Chondrocyte (in vitro differentiated cells): ENCODE results near the gene OR5H14. TPM values are rescaled to one million over a fixed set of nuclear protein-coding genes. Genes with fewer than 3 reads are reported as not detected.
"Not testable (repeated sequence)": the region's sequence is repeated elsewhere in the genome, so short reads cannot be mapped to it uniquely, and the experiment has no call there.

ENCODE experiments used
- DNase-seq: peaks from one replicate; pipeline ENCODE4 v3.0.0; 2021; ENCODE audit warnings: mixed read lengths, low spot score
- H3K27ac Mint-ChIP-seq: one replicate; pipeline ENCODE4 v1.8.0; 2021; ENCODE audit warnings: mild to moderate bottlenecking, moderate library complexity, mixed read lengths; ENCODE audit not compliant: unreplicated experiment
- H3K27me3 Mint-ChIP-seq: 2 replicates; pipeline ENCODE4 v1.8.0; 2021; ENCODE audit warnings: low read depth, mixed read lengths
- H3K36me3 Mint-ChIP-seq: 2 replicates; pipeline ENCODE4 v1.8.0; 2021; ENCODE audit warnings: low read depth, mixed read lengths
- H3K4me1 Mint-ChIP-seq: 2 replicates; pipeline ENCODE4 v1.8.0; 2021; ENCODE audit warnings: low read depth, mild to moderate bottlenecking, mixed read lengths
- H3K4me3 Mint-ChIP-seq: one replicate; pipeline ENCODE4 v1.8.0; 2021; ENCODE audit warnings: mild to moderate bottlenecking, moderate library complexity, mixed read lengths; ENCODE audit not compliant: unreplicated experiment
- H3K9me3 Mint-ChIP-seq: 2 replicates; pipeline ENCODE4 v1.8.0; 2021; ENCODE audit warnings: low read depth, mixed read lengths
- total RNA-seq: library from RNA; stranded (reverse); gene quantifications from 3 replicates; pipeline ENCODE4 v1.2.1, GENCODE V29; 2021
- TF ChIP-seq, protein P1 (sequence below): fragments of 200-600 bp; sonication (generic); IDR thresholded peaks from 2 replicates; pipeline ENCODE4 v1.5.0; 2021; ENCODE audit warnings: antibody characterized with exemption, mild to moderate bottlenecking, moderate library complexity

The OR5H14 gene
- total RNA-seq, 1 donor from 2014 or later, result not detected

- H3K4me1 Mint-ChIP-seq, result no peaks in the 10 kb centered on the region
- H3K4me3 Mint-ChIP-seq, result no peak overlapping the region
- TF ChIP-seq, protein P1, sequence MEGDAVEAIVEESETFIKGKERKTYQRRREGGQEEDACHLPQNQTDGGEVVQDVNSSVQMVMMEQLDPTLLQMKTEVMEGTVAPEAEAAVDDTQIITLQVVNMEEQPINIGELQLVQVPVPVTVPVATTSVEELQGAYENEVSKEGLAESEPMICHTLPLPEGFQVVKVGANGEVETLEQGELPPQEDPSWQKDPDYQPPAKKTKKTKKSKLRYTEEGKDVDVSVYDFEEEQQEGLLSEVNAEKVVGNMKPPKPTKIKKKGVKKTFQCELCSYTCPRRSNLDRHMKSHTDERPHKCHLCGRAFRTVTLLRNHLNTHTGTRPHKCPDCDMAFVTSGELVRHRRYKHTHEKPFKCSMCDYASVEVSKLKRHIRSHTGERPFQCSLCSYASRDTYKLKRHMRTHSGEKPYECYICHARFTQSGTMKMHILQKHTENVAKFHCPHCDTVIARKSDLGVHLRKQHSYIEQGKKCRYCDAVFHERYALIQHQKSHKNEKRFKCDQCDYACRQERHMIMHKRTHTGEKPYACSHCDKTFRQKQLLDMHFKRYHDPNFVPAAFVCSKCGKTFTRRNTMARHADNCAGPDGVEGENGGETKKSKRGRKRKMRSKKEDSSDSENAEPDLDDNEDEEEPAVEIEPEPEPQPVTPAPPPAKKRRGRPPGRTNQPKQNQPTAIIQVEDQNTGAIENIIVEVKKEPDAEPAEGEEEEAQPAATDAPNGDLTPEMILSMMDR, result no peak
- H3K27ac Mint-ChIP-seq, result no peak overlapping the region
- no peaks in the 10 kb centered on the region for H3K36me3 Mint-ChIP-seq
- no peak for DNase-seq
- H3K9me3 Mint-ChIP-seq, result peaks cover 6% of the 10 kb centered on the region
- H3K27me3 Mint-ChIP-seq, result peaks cover 12% of the 10 kb centered on the region
Observed at GRCh38 chr3:98114264-98114663, 33.0 kb upstream of the OR5H14 start.

GRCh38 chr3:98115717-98116116 lies 31.6 kb upstream of the OR5H14 start:
- peaks cover 6% of the 10 kb centered on the region for H3K9me3 Mint-ChIP-seq
- no peak overlapping the region for H3K4me3 Mint-ChIP-seq
- H3K36me3 Mint-ChIP-seq, result no peaks in the 10 kb centered on the region
- TF ChIP-seq, protein P1, result no peak
- H3K27me3 Mint-ChIP-seq, result peaks cover 16% of the 10 kb centered on the region
- no peak for DNase-seq
- no peak overlapping the region for H3K27ac Mint-ChIP-seq
- H3K4me1 Mint-ChIP-seq, result no peaks in the 10 kb centered on the region

GRCh38 chr3:98130421-98130820 lies 16.9 kb upstream of the OR5H14 start, which contains the start of gene OR5H1:
Gene OR5H1 (plus strand): TSS chr3:98130721. CDS start chr3:98132698, 1,977 bp downstream.
- no peaks in the 10 kb centered on the region for H3K36me3 Mint-ChIP-seq
- DNase-seq, result no peak
- H3K27ac Mint-ChIP-seq, result no peak within 1 kb of the TSS
- H3K4me3 Mint-ChIP-seq, result no peak within 1 kb of the TSS
- peaks cover 3% of the 10 kb centered on the region for H3K27me3 Mint-ChIP-seq
- H3K9me3 Mint-ChIP-seq, result no peaks in the 10 kb centered on the region
- TF ChIP-seq, protein P1, result no peak
- no peaks in the 10 kb centered on the region for H3K4me1 Mint-ChIP-seq

DNA sequence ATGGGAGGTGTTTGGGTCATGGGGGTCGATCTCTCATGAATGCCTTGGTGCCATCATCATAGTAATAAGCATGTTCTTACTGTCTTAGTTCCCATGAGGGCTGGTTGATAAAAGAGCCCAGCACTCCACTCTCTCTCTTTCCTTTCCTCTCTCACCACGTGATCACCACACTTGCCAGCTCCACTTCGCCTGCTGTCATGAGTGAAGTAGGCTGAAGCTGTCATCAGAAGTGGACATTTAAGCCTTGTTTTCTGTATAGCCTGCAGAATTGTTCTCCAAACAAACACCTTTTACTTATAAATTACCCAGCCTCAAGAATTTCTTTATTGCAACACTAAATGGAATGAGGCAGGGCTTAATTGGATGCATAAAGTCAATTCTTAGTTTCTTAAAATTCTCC lies 10.6 kb upstream of the OR5H14 start:
- no peaks in the 10 kb centered on the region for H3K9me3 Mint-ChIP-seq
- no peaks in the 10 kb centered on the region for H3K4me1 Mint-ChIP-seq
- no peak for DNase-seq
- TF ChIP-seq, protein P1, result no peak
- no peak overlapping the region for H3K4me3 Mint-ChIP-seq
- peaks cover 3% of the 10 kb centered on the region for H3K27me3 Mint-ChIP-seq
- H3K27ac Mint-ChIP-seq, result no peak overlapping the region
- H3K36me3 Mint-ChIP-seq, result no peaks in the 10 kb centered on the region

- H3K4me1 Mint-ChIP-seq, DNase-seq, H3K27me3 Mint-ChIP-seq, H3K36me3 Mint-ChIP-seq, H3K4me3 Mint-ChIP-seq, H3K27ac Mint-ChIP-seq, H3K9me3 Mint-ChIP-seq: not testable (repeated sequence)
Observed at GRCh38 chr3:98137826-98138557, 9.3 kb upstream of the OR5H14 start.

GRCh38 chr3:98140531-98140930 lies 6.7 kb upstream of the OR5H14 start:
- no peaks in the 10 kb centered on the region for H3K4me1 Mint-ChIP-seq
- H3K4me3 Mint-ChIP-seq, result no peak overlapping the region
- no peaks in the 10 kb centered on the region for H3K9me3 Mint-ChIP-seq
- H3K36me3 Mint-ChIP-seq, result no peaks in the 10 kb centered on the region
- TF ChIP-seq, protein P1, result no peak
- no peak for DNase-seq
- H3K27ac Mint-ChIP-seq, result no peak overlapping the region
- H3K27me3 Mint-ChIP-seq, result peaks cover 11% of the 10 kb centered on the region
